Colonic mucosa (tissue), 4 donors: ENCODE measurements around the gene SPAG7. TPM values are rescaled to one million over a fixed set of nuclear protein-coding genes. Genes with fewer than 3 reads are reported as not detected.

Source experiments
- DNase-seq: peaks from one replicate; pipeline ENCODE4 v3.0.0-alpha.2; 2020
- H3K27ac ChIP-seq: fragments of 200-600 bp; one replicate; pipeline ENCODE4 v1.8.0; 2021
- H3K27me3 ChIP-seq: fragments of 200-600 bp; one replicate; pipeline ENCODE4 v1.8.0; 2021
- H3K36me3 ChIP-seq: fragments of 200-600 bp; one replicate; pipeline ENCODE4 v1.8.0; 2021
- H3K4me1 ChIP-seq: fragments of 200-600 bp; one replicate; pipeline ENCODE4 v1.8.0; 2021; ENCODE audit warnings: mild to moderate bottlenecking
- H3K4me3 ChIP-seq: fragments of 200-600 bp; one replicate; pipeline ENCODE4 v1.8.0; 2021
- H3K9ac ChIP-seq, 2 donors: one replicate each; pipeline ENCODE4 v1.7.0; 2013; ENCODE audit warnings: control low read depth in 2 of 2, low read depth in 2 of 2, low read length in 2 of 2
- H3K9me3 ChIP-seq: fragments of 200-600 bp; one replicate; pipeline ENCODE4 v1.8.0; 2021
- CTCF ChIP-seq: fragments of 200-600 bp; IDR thresholded peaks from one replicate; pipeline ENCODE4 v1.8.0; 2022; ENCODE audit warnings: antibody characterized with exemption, mild to moderate bottlenecking
- intact Hi-C: fragments of 100-400 bp; cut with DNase I; formaldehyde crosslinking; loops from one replicate; pipeline ENCODE4 v1.14.1; 2022
- total RNA-seq, 2 donors: library from RNA; stranded (reverse); fragmentation: NEBNext Ultra II Directional in 1 of 2; extraction: Animal tissue kit (Norgen Biotek cat#: 25700) in 1 of 2; gene quantifications; one replicate each; pipeline ENCODE4 v1.2.1, GENCODE V29; 2021
- donor health status: healthy.
- donor health status: DM: no; HTN: no; CAD: no.
- donor health status: DM: no; HTN: no; CAD: no.

SPAG7 gene
- total RNA-seq, 2 donors from 2014 or later, result 47.7 to 56.4 TPM

GRCh38 chr17:4980644-4981216 is 13.1 kb upstream of the SPAG7 start:
- Histone ChIP-seq H3K27me3 (no peaks in the 10 kb centered on the region), H3K36me3 (peaks cover 5% of the 10 kb centered on the region), H3K4me1 (no peaks in the 10 kb centered on the region), H3K27ac (no peak overlapping the region), H3K9me3 (no peaks in the 10 kb centered on the region), H3K4me3 (no peak overlapping the region), H3K9ac (no peak overlapping the region)
- intact Hi-C loops, result loop anchor here (5.0 kb wide), 1 partner anchor 82 kb away; no protein-coding TSS in a partner anchor
- peak; percentile 78 for TF ChIP-seq CTCF
- peak; percentile 56 for DNase-seq

GRCh38 chr17:4978726-4979125 is 11.1 kb upstream of the SPAG7 start:
- Histone ChIP-seq H3K27me3 (no peaks in the 10 kb centered on the region), H3K27ac (no peak overlapping the region), H3K36me3 (no peaks in the 10 kb centered on the region), H3K9me3 (no peaks in the 10 kb centered on the region), H3K4me1 (no peaks in the 10 kb centered on the region), H3K4me3 (no peak overlapping the region), H3K9ac (no peak overlapping the region)
- intact Hi-C loops, result no loop called here
- no peak for TF ChIP-seq CTCF
- DNase-seq, result no peak

- DNase-seq, result no peak
- Histone ChIP-seq H3K9ac (no peak overlapping the region), H3K27me3 (no peaks in the 10 kb centered on the region), H3K4me3 (no peak overlapping the region), H3K4me1 (no peaks in the 10 kb centered on the region), H3K36me3 (no peaks in the 10 kb centered on the region), H3K9me3 (no peaks in the 10 kb centered on the region), H3K27ac (no peak overlapping the region)
- TF ChIP-seq CTCF, result no peak
- intact Hi-C loops, result loop anchor here (5.0 kb wide), 1 partner anchor 72 kb away; the partner anchor contains the start of gene CHRNE
These were observed 6.6 kb upstream of the SPAG7 start for GRCh38 chr17:4974115-4974670.

- no peak overlapping the region for H3K4me3 ChIP-seq
- H3K9me3 ChIP-seq, result no peaks in the 10 kb centered on the region
- DNase-seq, result no peak
- no peak for TF ChIP-seq CTCF
- no peaks in the 10 kb centered on the region for H3K4me1 ChIP-seq
- H3K27ac ChIP-seq, result no peak overlapping the region
- H3K36me3 ChIP-seq, result no peaks in the 10 kb centered on the region
- H3K9ac ChIP-seq, result no peak overlapping the region
- intact Hi-C loops, result loop anchor here (5.0 kb wide), 1 partner anchor 71 kb away; the partner anchor contains the start of gene CHRNE
- H3K27me3 ChIP-seq, result no peaks in the 10 kb centered on the region
These were observed 5.9 kb upstream of the SPAG7 start for GRCh38 chr17:4973256-4974114.

GRCh38 chr17:4972752-4973151 is 5.1 kb upstream of the SPAG7 start:
- Histone ChIP-seq H3K27ac (no peak overlapping the region), H3K36me3 (no peaks in the 10 kb centered on the region), H3K27me3 (no peaks in the 10 kb centered on the region), H3K4me1 (no peaks in the 10 kb centered on the region), H3K9ac (no peak overlapping the region), H3K9me3 (no peaks in the 10 kb centered on the region), H3K4me3 (no peak overlapping the region)
- no peak for DNase-seq
- intact Hi-C loops, result loop anchor here (5.0 kb wide), 1 partner anchor 70 kb away; the partner anchor contains the start of gene CHRNE
- TF ChIP-seq CTCF, result no peak
